Measurements from ENCODE around the gene HSPBAP1.

The HSPBAP1 gene, protein sequence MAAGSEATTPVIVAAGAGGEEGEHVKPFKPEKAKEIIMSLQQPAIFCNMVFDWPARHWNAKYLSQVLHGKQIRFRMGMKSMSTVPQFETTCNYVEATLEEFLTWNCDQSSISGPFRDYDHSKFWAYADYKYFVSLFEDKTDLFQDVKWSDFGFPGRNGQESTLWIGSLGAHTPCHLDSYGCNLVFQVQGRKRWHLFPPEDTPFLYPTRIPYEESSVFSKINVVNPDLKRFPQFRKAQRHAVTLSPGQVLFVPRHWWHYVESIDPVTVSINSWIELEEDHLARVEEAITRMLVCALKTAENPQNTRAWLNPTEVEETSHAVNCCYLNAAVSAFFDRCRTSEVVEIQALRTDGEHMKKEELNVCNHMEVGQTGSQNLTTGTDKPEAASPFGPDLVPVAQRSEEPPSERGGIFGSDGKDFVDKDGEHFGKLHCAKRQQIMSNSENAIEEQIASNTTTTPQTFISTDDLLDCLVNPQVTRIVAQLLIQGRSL

GRCh38 chr3:122793568-122794416, at the start of gene HSPBAP1:
HSPBAP1 (minus strand) TSS chr3:122793831; CDS start chr3:122793680, 151 bp downstream.
- peak; percentile 44 for TF ChIP-seq POLR2A (IDR thresholded peaks at IDR 0.05; ENCODE audit: extremely low read depth, insufficient read length)
- peak; percentile 95 for TF ChIP-seq MYC (IDR thresholded peaks at IDR 0.05; ENCODE audit: low read depth, low read length)
- TF ChIP-seq MAX (IDR thresholded peaks at IDR 0.05; ENCODE audit: low read depth, low read length) = peak; percentile 100
- TF ChIP-seq CTCF (IDR thresholded peaks at IDR 0.05; ENCODE audit: low read depth, low read length) = no peak
- H3K4me3 ChIP-seq (ENCODE audit: low read depth, low read length) = peak within 1 kb of the TSS; percentile 81
- peak; percentile 93 for DNase-seq (ENCODE audit: low read depth)

GRCh38 chr3:122835590-122835989, 42.0 kb upstream of the HSPBAP1 start:
- H3K4me3 ChIP-seq (ENCODE audit: low read depth, low read length) = no peak overlapping the region
- DNase-seq (ENCODE audit: low read depth) = no peak
- no peak for TF ChIP-seq POLR2A (IDR thresholded peaks at IDR 0.05; ENCODE audit: extremely low read depth, insufficient read length)
- TF ChIP-seq MAX (IDR thresholded peaks at IDR 0.05; ENCODE audit: low read depth, low read length) = no peak
- TF ChIP-seq CTCF (IDR thresholded peaks at IDR 0.05; ENCODE audit: low read depth, low read length) = no peak
- TF ChIP-seq MYC (IDR thresholded peaks at IDR 0.05; ENCODE audit: low read depth, low read length) = no peak

GRCh38 chr3:122828281-122828680, 34.6 kb upstream of the HSPBAP1 start:
- TF ChIP-seq CTCF (IDR thresholded peaks at IDR 0.05; ENCODE audit: low read depth, low read length) (no peak), POLR2A (IDR thresholded peaks at IDR 0.05; ENCODE audit: extremely low read depth, insufficient read length) (no peak), MYC (IDR thresholded peaks at IDR 0.05; ENCODE audit: low read depth, low read length) (no peak), MAX (IDR thresholded peaks at IDR 0.05; ENCODE audit: low read depth, low read length) (no peak)
- DNase-seq (ENCODE audit: low read depth) = no peak
- H3K4me3 ChIP-seq (ENCODE audit: low read depth, low read length) = no peak overlapping the region

DNA sequence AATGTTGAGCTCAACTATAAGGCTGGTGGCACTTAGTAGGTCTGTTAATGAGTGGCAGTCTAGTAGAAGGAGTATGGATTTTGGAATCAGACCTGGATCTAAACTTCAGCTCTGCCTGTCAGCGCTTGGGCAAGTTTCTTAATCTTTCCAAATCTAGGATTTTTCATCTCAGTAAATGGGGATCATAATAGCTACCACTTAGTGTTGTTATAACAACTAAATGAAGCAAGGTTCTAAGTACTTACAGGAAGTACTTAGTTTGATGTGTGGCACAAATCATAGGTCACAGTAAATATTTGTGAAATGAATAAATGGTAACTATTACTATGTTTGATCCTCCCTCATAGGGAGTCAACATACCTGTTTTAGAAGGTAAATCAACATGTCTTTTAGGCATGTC, 32.6 kb upstream of the HSPBAP1 start:
- no peak overlapping the region for H3K4me3 ChIP-seq (ENCODE audit: low read depth, low read length)
- TF ChIP-seq POLR2A (IDR thresholded peaks at IDR 0.05; ENCODE audit: extremely low read depth, insufficient read length) = no peak
- no peak for TF ChIP-seq CTCF (IDR thresholded peaks at IDR 0.05; ENCODE audit: low read depth, low read length)
- TF ChIP-seq MYC (IDR thresholded peaks at IDR 0.05; ENCODE audit: low read depth, low read length) = no peak
- TF ChIP-seq MAX (IDR thresholded peaks at IDR 0.05; ENCODE audit: low read depth, low read length) = no peak
- no peak for DNase-seq (ENCODE audit: low read depth)

- DNase-seq (ENCODE audit: low read depth) = no peak
- TF ChIP-seq MAX (IDR thresholded peaks at IDR 0.05; ENCODE audit: low read depth, low read length) = no peak
- TF ChIP-seq MYC (IDR thresholded peaks at IDR 0.05; ENCODE audit: low read depth, low read length) = no peak
- no peak for TF ChIP-seq CTCF (IDR thresholded peaks at IDR 0.05; ENCODE audit: low read depth, low read length)
- TF ChIP-seq POLR2A (IDR thresholded peaks at IDR 0.05; ENCODE audit: extremely low read depth, insufficient read length) = no peak
- no peak overlapping the region for H3K4me3 ChIP-seq (ENCODE audit: low read depth, low read length)
Measured at GRCh38 chr3:122825460-122825859, 31.8 kb upstream of the HSPBAP1 start.

Measured in NB4 (cell line).